Mucosa of stomach (tissue), 1 donor: ENCODE measurements around the gene DDX10.

Source experiments
- H3K27me3 ChIP-seq: one replicate; pipeline ENCODE4 v1.7.0; 2013; ENCODE audit warnings: mild to moderate bottlenecking, low read length; ENCODE audit not compliant: control insufficient read depth, insufficient read depth
- H3K36me3 ChIP-seq: one replicate; pipeline ENCODE4 v1.7.0; 2013; ENCODE audit warnings: low read length; ENCODE audit not compliant: control insufficient read depth, insufficient read depth
- H3K4me1 ChIP-seq: one replicate; pipeline ENCODE4 v1.7.0; 2013; ENCODE audit warnings: mild to moderate bottlenecking, low read length; ENCODE audit not compliant: control insufficient read depth, insufficient read depth
- H3K4me3 ChIP-seq: one replicate; pipeline ENCODE4 v1.7.0; 2013; ENCODE audit warnings: low read length
- H3K9ac ChIP-seq: one replicate; pipeline ENCODE4 v1.7.0; 2013; ENCODE audit warnings: mild to moderate bottlenecking, low read length, moderate library complexity
- H3K9me3 ChIP-seq: one replicate; pipeline ENCODE4 v1.7.0; 2013; ENCODE audit warnings: mild to moderate bottlenecking, low read length, moderate library complexity; ENCODE audit not compliant: control insufficient read depth
- donor health status: Pancreatic carcinoma.

The DDX10 gene

GRCh38 chr11:108697872-108698473, 33.1 kb downstream of the DDX10 start:
- no peaks in the 10 kb centered on the region for H3K36me3 ChIP-seq
- H3K4me1 ChIP-seq: no peaks in the 10 kb centered on the region
- H3K4me3 ChIP-seq: no peak overlapping the region
- H3K9ac ChIP-seq: no peak overlapping the region
- no peaks in the 10 kb centered on the region for H3K27me3 ChIP-seq
- H3K9me3 ChIP-seq: no peaks in the 10 kb centered on the region

DNA sequence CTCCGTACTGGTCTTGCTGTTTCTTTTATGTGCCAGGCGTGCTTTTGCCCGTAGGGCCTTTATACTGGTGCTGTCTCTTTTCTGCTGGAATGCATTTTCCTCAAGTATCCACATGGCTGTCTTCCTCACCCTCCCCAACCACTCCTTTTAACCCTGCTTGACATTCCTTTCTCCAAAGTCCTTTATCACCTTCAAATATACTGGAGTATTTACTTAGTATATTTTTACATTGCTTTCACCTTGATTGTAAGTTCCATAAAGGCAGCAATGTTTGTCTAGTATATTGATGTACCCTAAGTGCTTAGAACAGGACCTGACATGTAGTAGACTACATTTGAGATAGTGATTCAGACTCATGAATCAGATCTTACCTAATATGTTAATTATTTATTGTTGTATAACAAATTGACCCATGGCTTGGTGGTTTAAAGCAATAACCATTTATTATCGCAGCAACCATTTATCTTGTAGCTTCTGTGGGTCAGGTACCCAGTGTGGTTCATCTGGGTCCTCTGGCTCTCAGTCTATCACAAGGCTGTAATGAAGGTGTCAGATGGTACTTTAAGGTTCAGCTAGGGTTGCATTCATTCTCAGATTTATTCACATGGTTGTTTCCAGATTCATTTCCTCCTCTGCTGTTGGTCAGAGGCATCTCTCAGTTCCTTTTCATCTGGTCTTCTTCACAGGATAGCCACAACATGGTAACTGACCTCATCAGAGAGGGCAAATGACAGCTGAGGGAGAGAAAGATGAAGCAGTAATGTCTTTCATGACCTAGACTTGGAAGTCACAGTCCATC, 34.2 kb downstream of the DDX10 start:
- Histone ChIP-seq H3K4me1 (no peaks in the 10 kb centered on the region), H3K36me3 (no peaks in the 10 kb centered on the region), H3K4me3 (no peak overlapping the region), H3K27me3 (no peaks in the 10 kb centered on the region), H3K9me3 (no peaks in the 10 kb centered on the region), H3K9ac (no peak overlapping the region)

GRCh38 chr11:108703916-108704315, 39.0 kb downstream of the DDX10 start:
- H3K9ac ChIP-seq: no peak overlapping the region
- no peaks in the 10 kb centered on the region for H3K9me3 ChIP-seq
- no peaks in the 10 kb centered on the region for H3K36me3 ChIP-seq
- no peaks in the 10 kb centered on the region for H3K4me1 ChIP-seq
- H3K27me3 ChIP-seq: no peaks in the 10 kb centered on the region
- no peak overlapping the region for H3K4me3 ChIP-seq

GRCh38 chr11:108705061-108705460, 40.2 kb downstream of the DDX10 start:
- H3K27me3 ChIP-seq: no peaks in the 10 kb centered on the region
- no peaks in the 10 kb centered on the region for H3K9me3 ChIP-seq
- H3K36me3 ChIP-seq: no peaks in the 10 kb centered on the region
- H3K4me1 ChIP-seq: no peaks in the 10 kb centered on the region
- H3K4me3 ChIP-seq: no peak overlapping the region
- no peak overlapping the region for H3K9ac ChIP-seq

DNA sequence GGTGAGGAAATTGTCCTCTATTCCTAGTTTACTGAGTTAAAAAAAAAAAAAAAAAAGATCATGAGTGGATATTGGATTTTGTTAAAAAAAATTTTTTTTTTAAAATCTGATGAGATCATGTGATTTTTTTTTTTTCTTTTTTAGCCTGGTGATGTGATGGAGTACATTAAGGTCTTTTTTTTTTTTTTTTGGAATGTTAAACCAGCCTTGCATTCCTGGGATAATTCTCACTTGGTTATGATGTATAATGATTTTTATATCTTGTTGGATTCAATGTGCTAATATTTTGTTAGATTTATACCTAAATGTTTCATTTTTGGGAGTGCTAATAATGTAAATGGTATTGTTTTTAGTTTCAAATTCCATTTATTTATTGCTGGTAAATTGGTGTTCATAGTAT, 43.3 kb downstream of the DDX10 start:
- Histone ChIP-seq H3K9ac (no peak overlapping the region), H3K36me3 (no peaks in the 10 kb centered on the region), H3K4me1 (no peaks in the 10 kb centered on the region), H3K27me3 (no peaks in the 10 kb centered on the region), H3K4me3 (no peak overlapping the region), H3K9me3 (no peaks in the 10 kb centered on the region)

DNA sequence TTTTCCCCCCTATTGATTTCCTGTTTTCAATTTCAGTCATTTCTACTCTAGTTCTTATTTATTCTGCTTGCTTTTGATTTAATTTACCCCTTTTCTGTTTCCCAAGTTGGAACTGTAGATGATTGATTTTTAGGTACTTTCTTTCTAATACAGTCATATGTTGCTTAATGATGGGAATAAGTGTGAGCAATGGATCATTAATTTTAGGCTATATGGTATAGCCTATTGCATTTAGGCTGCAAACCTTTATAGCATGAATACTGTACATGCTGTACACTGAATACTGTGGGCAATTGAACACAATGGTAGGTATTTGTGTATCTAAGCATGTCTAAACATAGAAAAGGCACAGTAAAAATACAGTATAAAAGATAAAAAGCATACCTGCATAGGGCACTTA, 44.9 kb downstream of the DDX10 start:
- H3K27me3 ChIP-seq: no peaks in the 10 kb centered on the region
- H3K36me3 ChIP-seq: no peaks in the 10 kb centered on the region
- H3K9me3 ChIP-seq: no peaks in the 10 kb centered on the region
- H3K4me3 ChIP-seq: no peak overlapping the region
- no peak overlapping the region for H3K9ac ChIP-seq
- H3K4me1 ChIP-seq: no peaks in the 10 kb centered on the region

DNA sequence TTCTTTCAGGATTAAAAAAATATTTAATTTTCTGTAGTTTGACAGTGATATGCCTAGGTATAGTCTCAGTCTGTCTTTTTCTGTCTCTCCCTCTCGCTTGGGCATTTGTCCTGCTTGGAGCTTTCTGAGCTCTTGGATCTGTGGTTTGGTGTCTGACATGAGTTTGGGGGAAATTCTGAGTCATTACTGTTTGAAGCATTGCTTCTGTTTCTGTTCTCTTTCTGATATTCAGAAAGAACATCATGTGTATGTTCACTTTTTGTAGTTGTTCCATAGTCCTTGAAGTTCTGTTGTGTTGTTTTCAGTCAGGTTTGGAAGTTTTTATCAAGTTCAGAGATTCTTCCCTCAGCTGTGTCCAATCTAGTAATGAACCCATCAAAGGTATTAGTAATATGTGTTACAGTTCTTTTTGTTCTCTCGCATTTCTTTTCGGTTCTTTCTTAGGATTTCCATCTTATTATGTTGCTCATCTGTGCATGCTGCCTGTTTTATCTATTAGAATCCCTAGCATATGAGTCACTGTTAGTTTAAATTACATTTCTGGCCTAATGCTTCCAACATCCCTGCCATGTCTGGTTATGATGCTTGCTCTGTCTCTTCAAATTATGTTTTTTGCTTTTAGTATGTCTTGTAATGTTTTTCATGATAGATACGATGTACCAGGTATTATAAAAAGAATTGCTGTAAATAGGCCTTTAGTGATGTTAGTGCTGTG, 48.4 kb downstream of the DDX10 start:
- H3K4me1 ChIP-seq: no peaks in the 10 kb centered on the region

GRCh38 chr11:108715239-108715638, 50.4 kb downstream of the DDX10 start:
- Histone ChIP-seq H3K9me3 (no peaks in the 10 kb centered on the region), H3K4me3 (no peak overlapping the region), H3K9ac (no peak overlapping the region), H3K27me3 (no peaks in the 10 kb centered on the region), H3K36me3 (no peaks in the 10 kb centered on the region), H3K4me1 (no peaks in the 10 kb centered on the region)

More for the DNA sequence above, 48.4 kb downstream of the DDX10 start:
- Histone ChIP-seq H3K9ac (no peak overlapping the region), H3K36me3 (no peaks in the 10 kb centered on the region), H3K4me3 (no peak overlapping the region), H3K9me3 (no peaks in the 10 kb centered on the region), H3K27me3 (no peaks in the 10 kb centered on the region)

- no peaks in the 10 kb centered on the region for H3K27me3 ChIP-seq
- no peaks in the 10 kb centered on the region for H3K36me3 ChIP-seq
- no peak overlapping the region for H3K9ac ChIP-seq
- H3K9me3 ChIP-seq: no peaks in the 10 kb centered on the region
- H3K4me1 ChIP-seq: no peaks in the 10 kb centered on the region
- H3K4me3 ChIP-seq: no peak overlapping the region
Observed at GRCh38 chr11:108718466-108718865, 53.6 kb downstream of the DDX10 start.

- H3K27me3 ChIP-seq: no peaks in the 10 kb centered on the region
- no peak overlapping the region for H3K9ac ChIP-seq
- H3K9me3 ChIP-seq: no peaks in the 10 kb centered on the region
- H3K4me3 ChIP-seq: no peak overlapping the region
- H3K4me1 ChIP-seq: no peaks in the 10 kb centered on the region
- no peaks in the 10 kb centered on the region for H3K36me3 ChIP-seq
Observed at GRCh38 chr11:108724974-108725689, 60.3 kb downstream of the DDX10 start.

DNA sequence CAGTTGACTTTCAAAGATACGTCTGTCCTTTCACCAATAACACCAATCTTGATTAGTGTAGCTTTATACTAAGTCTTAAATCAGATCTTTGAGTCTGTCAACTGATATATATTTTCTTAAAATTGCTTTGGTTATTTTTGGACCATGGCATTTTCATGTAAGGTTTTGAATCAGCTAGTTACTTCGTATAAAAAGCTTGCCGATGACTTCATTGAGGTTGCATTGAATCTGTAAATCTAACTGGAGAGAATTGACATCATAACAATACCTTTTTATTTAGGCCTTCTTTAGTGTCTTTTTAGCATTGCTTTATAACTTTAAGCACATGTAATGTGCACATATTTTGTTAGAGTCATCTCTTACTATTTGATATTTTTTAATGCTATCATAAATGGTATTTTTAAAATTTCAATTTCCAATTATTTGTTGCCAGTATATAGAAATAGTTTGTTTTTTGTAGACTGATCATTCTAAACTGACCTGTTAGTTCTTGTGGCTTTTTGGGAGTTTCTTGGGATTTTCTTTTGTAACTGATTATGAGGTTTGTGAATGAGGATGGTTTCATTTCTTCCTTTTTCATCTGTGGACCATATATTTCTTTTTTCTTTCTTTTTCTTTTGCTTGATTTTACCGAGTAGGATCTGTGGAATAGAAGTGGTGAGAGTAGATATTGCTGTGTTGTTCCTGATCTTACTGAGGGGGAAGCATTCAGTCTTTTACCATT, 61.4 kb downstream of the DDX10 start:
- no peaks in the 10 kb centered on the region for H3K9me3 ChIP-seq

More for the DNA sequence above, 61.4 kb downstream of the DDX10 start:
- no peaks in the 10 kb centered on the region for H3K4me1 ChIP-seq
- H3K4me3 ChIP-seq: no peak overlapping the region
- no peaks in the 10 kb centered on the region for H3K36me3 ChIP-seq
- no peak overlapping the region for H3K9ac ChIP-seq
- H3K27me3 ChIP-seq: no peaks in the 10 kb centered on the region
